HEK293T (cell line): ENCODE results near the gene UNKL.

ENCODE experiments used
- ELF4 ChIP-seq: fragments of 450-650 bp; IDR thresholded peaks from 2 replicates; pipeline ENCODE4 v1.6.1; 2017; ENCODE audit warnings: antibody characterized with exemption
- FOXA1 ChIP-seq: fragments of 450-650 bp; IDR thresholded peaks from 2 replicates; pipeline ENCODE4 v1.6.1; 2016; ENCODE audit warnings: mild to moderate bottlenecking
- FOXK2 ChIP-seq: fragments of 450-650 bp; IDR thresholded peaks from 2 replicates; pipeline ENCODE4 v1.6.1; 2016; ENCODE audit warnings: mild to moderate bottlenecking
- FOXM1 ChIP-seq: fragments of 450-650 bp; IDR thresholded peaks from 2 replicates; pipeline ENCODE4 v1.6.1; 2017; ENCODE audit warnings: mild to moderate bottlenecking, borderline replicate concordance
- HDGF ChIP-seq: fragments of 450-650 bp; IDR thresholded peaks from 2 replicates; pipeline ENCODE4 v1.6.1; 2017; ENCODE audit warnings: antibody characterized with exemption, borderline replicate concordance
- SP1 ChIP-seq: fragments of 450-650 bp; IDR thresholded peaks from 2 replicates; pipeline ENCODE4 v1.6.1; 2017
- SUZ12 ChIP-seq: fragments of 450-650 bp; IDR thresholded peaks from 2 replicates; pipeline ENCODE4 v1.6.1; 2016; ENCODE audit warnings: mild to moderate bottlenecking
- TARDBP ChIP-seq: fragments of 450-650 bp; IDR thresholded peaks from 2 replicates; pipeline ENCODE4 v1.6.1; 2016
- ZNF384 ChIP-seq: fragments of 450-650 bp; IDR thresholded peaks from 2 replicates; pipeline ENCODE4 v1.6.1; 2016

- TF ChIP-seq HDGF (no peak), FOXK2 (no peak), SP1 (no peak), ELF4 (no peak), ZNF384 (no peak), SUZ12 (no peak), FOXA1 (no peak), TARDBP (no peak), FOXM1 (no peak)
These were observed 24.7 kb downstream of the UNKL start for GRCh38 chr16:1389762-1390161.
